Measurements from ENCODE around the gene CDK19.
"Not testable (repeated sequence)": the region's sequence is repeated elsewhere in the genome, so short reads cannot be mapped to it uniquely, and the experiment has no call there.

CDK19 gene

DNA sequence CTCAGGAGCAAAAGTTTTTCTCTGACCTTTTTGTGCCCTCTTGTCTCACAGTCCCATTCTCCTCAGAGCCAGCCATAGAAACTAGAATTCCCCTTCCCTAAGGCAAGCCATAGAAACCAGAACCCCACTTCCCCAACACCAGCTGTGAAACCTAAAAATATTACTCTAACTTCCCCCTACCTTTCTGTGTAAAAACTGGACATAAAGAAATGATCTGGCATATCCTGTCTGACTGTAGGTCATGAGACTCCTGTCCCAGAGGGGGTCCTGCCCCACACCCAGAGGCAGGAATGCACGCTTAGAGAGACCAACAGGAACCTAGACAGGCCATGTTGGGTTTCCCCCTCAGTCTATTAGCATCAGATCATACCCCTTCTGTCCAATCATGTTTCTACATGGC lies 198.2 kb downstream of the CDK19 start:
- no peak for DNase-seq

DNA sequence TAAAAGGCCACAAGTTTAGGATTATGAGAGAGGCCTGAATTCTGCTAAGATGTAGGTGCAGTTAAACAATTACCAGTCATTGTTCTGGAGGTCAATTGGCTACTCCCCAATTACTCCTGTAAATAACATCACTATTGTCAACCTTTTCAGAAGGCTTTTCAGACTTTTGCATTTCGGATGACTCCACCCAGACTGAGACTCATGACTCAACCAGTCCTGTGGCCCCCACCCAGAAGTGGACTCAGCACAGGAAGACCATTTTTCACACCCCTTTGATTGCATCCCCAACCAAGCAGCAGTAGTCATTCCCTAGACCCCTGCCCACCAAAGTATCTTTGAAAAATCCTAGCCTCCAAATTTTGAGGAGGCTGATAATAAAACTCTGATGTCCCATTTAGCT lies 199.5 kb downstream of the CDK19 start:
- DNase-seq = no peak

DNA sequence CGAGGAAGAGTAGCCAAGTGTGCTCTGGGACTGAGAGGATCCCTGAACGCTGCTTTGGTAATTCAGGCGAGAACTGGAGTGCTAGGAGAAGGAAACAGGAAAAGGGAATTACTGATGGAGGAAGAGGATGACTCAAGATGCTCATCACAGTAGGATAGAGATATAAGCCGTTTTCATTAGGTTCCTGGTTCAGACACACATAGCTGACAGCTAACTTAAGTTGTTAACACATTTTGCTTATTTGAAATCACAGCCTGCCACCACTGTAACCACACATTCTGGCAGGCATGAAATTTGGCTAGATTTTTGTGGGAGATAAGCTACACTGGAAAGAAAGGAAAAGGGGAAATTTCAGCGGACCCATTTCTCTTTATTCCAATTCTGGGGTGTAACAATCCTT lies 200.7 kb downstream of the CDK19 start:
- no peak for DNase-seq

DNA sequence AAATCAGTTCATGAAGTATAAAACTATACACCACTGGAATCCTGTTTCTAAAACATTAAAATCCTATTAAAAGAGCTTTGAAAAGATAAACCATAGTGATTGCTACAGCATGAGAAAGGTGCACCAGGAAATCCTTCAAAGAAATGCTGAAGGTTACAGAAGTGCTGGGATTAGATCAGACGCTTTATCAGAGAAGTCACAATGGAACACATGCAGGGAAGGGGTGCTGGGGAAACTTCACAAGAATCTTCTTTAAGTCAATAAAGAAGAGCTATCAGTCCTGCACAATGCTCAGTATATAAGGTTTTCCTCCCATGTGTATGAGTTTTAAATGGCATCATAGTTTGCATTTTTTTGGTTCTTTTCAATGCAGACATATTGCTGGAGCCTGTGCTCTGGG lies 201.2 kb downstream of the CDK19 start:
- no peak for DNase-seq

DNA sequence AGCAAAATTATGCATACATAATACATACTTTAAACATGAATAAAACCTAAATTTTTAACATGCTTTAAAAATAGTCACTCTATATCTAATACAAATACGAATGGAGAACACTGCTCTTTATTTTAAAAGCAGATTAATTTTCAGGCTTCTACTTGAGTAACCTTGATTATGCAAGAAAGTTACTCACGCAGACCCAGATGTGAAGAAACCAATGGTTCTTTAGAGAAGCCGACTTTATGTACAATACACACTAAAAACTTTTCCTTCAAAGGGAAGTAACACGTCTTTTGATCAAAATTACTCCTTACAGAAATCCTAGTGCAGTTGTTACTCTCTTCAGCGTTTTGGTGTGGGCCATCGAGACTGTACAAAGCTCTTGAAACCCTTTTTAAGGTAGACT lies 201.9 kb downstream of the CDK19 start:
- DNase-seq = no peak

DNA sequence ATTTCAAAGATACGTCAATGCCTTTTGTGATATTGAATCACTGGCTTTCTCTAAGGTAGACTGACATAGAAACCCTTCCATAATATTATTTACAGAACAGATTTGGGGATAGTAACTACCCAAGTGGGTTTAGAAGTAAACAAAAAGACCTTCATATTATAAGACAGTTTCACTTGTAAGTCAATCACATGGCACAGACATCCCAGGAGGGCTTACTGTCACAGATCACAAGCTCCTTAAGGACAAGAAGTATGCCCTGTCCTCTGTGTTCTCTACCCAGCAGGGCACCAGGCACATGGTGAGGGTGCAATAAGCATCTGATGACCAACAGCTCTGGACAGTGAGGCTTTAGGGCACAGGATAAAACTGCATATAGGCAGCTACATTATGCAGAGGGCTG lies 203.0 kb downstream of the CDK19 start:
- DNase-seq = no peak

- DNase-seq = no peak
These were observed 206.2 kb downstream of the CDK19 start for GRCh38 chr6:110609101-110609500.

GRCh38 chr6:110608151-110608550 lies 207.1 kb downstream of the CDK19 start:
- no peak for DNase-seq

DNA sequence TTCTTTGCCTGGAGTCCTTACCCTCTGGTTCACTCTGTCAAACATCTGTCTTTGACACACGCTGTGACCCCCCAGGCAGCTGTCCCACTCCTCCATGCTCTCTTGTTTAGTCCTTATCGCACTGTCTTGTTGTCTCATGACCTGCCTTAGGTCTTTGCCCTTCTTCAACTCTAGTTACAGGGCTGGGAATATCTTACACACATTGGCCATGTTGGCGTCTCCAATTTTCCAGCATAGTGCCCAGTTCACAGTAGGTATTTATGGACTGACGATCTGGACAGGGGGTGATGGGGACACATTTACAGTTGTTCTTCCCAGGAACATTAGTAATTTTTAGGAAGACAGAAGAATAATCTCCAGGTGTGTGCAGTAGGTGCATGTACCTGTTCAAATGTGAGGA lies 209.1 kb downstream of the CDK19 start:
- no peak for DNase-seq

DNA sequence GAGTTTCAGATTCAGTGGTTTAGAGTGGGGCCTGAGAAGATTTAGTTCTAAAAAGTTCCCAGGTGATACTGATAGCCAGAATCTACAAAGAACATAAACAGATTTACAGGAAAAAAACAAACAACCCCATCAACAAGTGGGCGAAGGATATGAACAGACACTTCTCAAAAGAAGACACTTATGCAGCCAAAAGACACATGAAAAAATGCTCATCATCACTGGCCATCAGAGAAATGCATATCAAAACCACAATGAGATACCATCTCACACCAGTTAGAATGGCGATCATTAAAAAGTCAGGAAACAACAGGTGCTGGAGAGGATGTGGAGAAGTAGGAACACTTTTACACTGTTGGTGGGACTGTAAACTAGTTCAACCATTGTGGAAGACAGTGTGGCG lies 214.6 kb downstream of the CDK19 start:
- DNase-seq = not testable (repeated sequence)

DNA sequence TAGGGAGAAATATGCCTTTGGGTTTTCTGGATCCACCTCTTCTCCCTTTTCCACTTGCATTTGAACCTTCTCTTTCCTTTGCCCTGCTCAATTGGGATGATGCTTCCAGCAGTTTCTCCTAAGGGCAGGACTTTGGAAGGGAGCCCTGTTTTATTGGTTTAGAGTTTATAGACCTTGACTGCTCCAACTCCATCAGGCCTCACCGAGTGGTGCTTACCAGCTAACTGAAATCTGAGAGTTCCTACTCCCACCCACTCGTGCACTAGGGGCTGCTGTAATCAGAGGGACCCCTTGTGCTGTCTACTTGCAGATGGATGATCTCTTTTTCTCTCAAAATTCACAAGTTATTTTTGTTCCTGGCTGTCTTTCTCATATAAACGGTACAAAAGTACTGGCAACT lies 217.5 kb downstream of the CDK19 start:
- DNase-seq = no peak

GRCh38 chr6:110596354-110596753 lies 218.9 kb downstream of the CDK19 start:
- DNase-seq = no peak

- no peak for DNase-seq
These were observed 220.2 kb downstream of the CDK19 start for GRCh38 chr6:110595112-110595511.

- DNase-seq = no peak
These were observed 221.6 kb downstream of the CDK19 start for GRCh38 chr6:110593637-110594036.

DNA sequence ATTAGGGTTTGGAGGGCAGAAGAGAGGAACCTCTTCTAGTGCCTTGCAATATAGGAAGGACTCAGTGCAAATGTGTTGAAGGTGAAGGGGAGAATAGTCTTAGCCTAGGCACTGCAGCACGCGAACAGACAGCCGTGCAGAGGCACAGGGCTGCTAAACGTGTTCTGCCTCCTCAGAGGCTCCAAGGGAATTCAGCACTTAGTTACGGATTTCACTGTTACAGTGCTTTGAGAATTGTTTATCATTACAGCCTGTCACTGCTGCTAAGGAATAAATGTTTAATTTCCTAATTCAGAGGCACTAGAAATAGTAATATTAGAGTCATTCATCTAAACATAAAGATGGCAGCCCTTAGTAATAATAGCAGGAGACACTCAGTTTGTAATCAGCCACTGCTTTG lies 222.5 kb downstream of the CDK19 start:
- DNase-seq = no peak

DNA sequence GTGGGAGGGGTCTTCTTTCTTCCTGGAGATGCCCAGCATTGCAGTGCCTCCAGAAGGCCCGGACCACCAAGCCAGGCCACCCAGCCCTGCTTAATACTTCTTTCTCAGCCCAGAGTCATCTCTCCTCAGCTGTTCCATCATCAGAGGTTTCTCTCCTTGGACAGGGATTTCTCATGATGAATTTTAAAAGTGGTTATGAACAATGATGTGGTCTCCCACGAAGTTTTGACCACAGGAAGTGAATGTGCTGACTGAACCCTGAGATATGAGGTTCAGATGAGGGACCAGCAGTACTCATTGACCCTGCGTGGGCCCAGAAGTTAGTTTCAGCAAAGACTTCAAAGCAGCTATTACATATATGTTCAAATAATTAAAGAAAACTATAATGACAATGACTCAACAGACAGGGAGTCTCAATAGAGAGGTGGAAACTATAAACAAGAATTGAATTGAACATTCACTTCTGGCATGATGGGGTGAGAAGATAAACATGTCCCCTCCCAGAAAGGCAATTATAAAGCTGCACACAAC lies 224.4 kb downstream of the CDK19 start:
- DNase-seq = no peak

GRCh38 chr6:110589865-110590513 lies 225.3 kb downstream of the CDK19 start:
- DNase-seq = no peak

GRCh38 chr6:110587328-110587727 lies 227.9 kb downstream of the CDK19 start:
- no peak for DNase-seq

DNA sequence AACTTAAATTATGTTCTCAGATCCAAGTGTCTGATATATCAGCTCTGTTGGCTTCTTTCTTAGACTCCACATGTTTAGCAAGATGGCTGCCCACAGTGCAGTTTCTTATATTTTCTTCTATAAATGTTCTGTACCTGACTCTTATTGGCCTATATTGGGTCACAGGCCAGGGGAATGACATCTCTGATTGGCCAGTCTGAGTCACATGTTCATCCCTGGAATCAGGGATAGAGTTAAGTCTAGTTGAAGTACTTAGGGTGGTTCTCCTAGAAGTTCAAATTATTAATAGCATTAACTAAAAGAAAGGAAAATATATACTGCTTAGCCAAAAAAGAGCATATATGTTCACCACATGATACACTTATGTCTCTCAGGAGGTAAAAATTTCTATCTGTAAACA lies 233.6 kb downstream of the CDK19 start:
- DNase-seq = no peak

DNA sequence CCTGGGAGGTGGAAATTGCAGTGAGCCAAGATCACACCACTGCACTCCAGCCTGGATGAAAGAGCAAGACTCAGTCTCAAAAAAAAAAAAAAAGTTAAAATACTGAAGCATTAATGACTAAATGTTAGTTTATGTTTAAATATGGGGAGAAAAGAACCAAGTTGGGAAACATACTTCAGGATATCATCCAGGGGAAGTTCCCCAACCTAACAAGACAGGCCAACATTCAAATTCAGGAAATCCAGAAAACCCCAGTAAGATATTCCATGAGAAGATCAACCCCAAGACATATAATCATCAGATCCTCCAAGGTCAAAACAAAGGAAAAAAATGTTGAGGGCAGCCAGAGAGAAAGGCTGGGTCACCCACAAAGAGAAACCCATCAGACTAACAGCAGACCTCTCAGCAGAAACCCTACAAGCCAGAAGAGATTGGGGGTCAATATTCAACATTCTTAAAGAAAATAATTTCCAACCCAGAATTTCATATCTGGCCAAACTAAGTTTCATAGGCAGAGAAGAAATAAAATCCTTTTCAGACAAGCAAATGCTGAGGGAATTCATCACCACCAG lies 237.6 kb downstream of the CDK19 start:
- not testable (repeated sequence) for DNase-seq

DNA sequence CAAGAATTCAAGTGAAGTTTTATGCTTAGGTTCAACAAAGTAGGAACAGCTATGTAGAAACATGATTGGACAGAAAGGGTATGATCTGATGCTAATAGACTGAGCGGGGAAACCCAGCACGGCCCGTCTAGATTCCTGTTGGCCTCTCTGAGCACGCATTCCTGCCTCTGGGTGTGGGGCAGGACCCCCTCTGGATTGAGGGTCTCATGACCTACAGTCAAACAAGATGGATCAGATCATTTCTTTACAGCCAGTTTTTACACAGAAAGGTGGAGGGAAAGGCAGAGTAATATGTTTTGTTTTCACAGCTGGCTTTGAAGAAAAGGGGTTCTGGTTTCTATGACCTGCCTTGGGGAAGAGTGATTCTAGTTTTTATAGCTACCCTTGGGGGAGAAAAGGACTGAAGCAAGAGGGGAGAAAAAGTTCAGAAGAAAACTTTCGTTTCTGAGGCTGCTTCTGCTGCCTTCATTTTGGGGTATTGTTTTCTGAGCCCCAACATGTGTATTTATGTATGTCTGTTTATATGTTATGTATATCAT lies 239.3 kb downstream of the CDK19 start:
- no peak for DNase-seq

DNA sequence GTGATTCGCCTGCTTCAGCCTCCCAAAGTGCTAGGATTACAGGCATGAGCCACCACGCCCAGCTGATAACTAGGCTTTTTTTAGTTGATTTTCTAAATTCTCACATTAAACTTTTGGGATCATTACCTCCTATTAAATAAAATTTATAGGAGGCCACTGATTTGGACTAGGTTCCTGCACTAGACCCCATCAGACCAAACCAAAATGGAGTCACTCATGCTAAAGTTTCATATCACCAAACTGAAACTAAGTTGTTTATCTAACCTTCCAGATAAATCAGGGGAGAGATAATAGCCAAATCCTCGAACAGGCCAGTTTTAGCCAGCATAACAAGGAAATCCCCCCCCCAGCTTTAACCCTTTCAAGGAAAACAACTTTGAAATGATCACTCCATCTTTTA lies 240.5 kb downstream of the CDK19 start:
- no peak for DNase-seq

DNA sequence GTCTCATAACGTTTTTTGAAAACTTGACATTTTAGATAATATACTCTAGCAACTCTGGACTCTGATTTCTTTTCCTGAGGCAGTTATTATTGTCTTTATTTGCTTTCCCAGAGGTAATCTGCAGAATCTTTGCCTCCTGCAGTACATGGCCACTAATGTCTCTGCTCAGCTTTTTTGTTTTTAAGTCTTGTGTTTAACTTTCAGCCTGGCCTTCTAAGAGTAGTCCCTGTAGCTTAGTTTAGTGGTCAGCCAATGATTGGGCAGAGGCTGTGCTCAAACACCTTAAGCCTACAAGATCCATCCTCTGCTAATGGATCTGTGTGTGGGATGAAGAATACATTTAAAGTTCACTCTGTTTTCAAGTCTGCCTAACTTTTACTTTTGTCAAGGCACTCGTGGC lies 241.7 kb downstream of the CDK19 start:
- no peak for DNase-seq

- DNase-seq = no peak
These were observed 242.1 kb downstream of the CDK19 start for GRCh38 chr6:110573136-110573535.
